Karpas-422 (cell line): ENCODE results near the gene ZNF473. TPM values are rescaled to one million over a fixed set of nuclear protein-coding genes. Genes with fewer than 3 reads are reported as not detected.
"Not testable (repeated sequence)": the region's sequence is repeated elsewhere in the genome, so short reads cannot be mapped to it uniquely, and the experiment has no call there.

Experiments
- DNase-seq: peaks from one replicate; pipeline ENCODE4 v3.0.0-alpha.2; 2015
- H2AFZ ChIP-seq: fragments of 200-600 bp; sonication (generic); 2 replicates; pipeline ENCODE4 v1.6.1; 2014; ENCODE audit warnings: antibody characterized with exemption, low read length, mixed read lengths
- H3K27ac ChIP-seq: fragments of 200-600 bp; sonication (generic); 2 replicates; pipeline ENCODE4 v1.5.1; 2014; ENCODE audit warnings: mild to moderate bottlenecking, low read length, moderate library complexity
- H3K27me3 ChIP-seq: fragments of 200-600 bp; sonication (generic); 2 replicates; pipeline ENCODE4 v1.6.1; 2014; ENCODE audit warnings: low read length, mixed read lengths
- H3K36me3 ChIP-seq: fragments of 200-600 bp; sonication (generic); 2 replicates; pipeline ENCODE4 v1.6.1; 2014; ENCODE audit warnings: low read length, mixed read lengths; ENCODE audit not compliant: insufficient read depth
- H3K4me1 ChIP-seq: fragments of 200-600 bp; sonication (generic); 2 replicates; pipeline ENCODE4 v1.6.1; 2014; ENCODE audit warnings: mild to moderate bottlenecking, low read length, mixed read lengths
- H3K4me2 ChIP-seq: fragments of 200-600 bp; sonication (generic); 2 replicates; pipeline ENCODE4 v1.6.1; 2014; ENCODE audit warnings: low read length, low read depth, mild to moderate bottlenecking; ENCODE audit not compliant: poor library complexity, severe bottlenecking
- H3K4me3 ChIP-seq: fragments of 200-600 bp; sonication (generic); 2 replicates; pipeline ENCODE4 v1.5.1; 2014; ENCODE audit warnings: mild to moderate bottlenecking, antibody characterized with exemption, low read length, mixed read lengths
- H3K79me2 ChIP-seq: fragments of 200-600 bp; sonication (generic); 2 replicates; pipeline ENCODE4 v1.6.1; 2014; ENCODE audit warnings: mild to moderate bottlenecking, low read length, mixed read lengths
- H3K9ac ChIP-seq: fragments of 200-600 bp; sonication (generic); 2 replicates; pipeline ENCODE4 v1.6.0; 2014; ENCODE audit warnings: low read length
- H3K9me2 ChIP-seq: fragments of 200-600 bp; sonication (generic), shearing (Covaris generic); replicated peaks from 2 replicates; pipeline ENCODE4 v1.6.0; 2014; ENCODE audit warnings: mild to moderate bottlenecking, low read length, moderate library complexity; ENCODE audit not compliant: insufficient read depth
- H3K9me3 ChIP-seq: fragments of 300-700, 200-600 bp; sonication (generic); 2 replicates; pipeline ENCODE4 v1.6.1; 2014; ENCODE audit warnings: low read length, mixed read lengths
- H4K20me1 ChIP-seq: fragments of 200-600 bp; sonication (generic); 2 replicates; pipeline ENCODE4 v1.6.1; 2014; ENCODE audit warnings: mild to moderate bottlenecking, antibody characterized with exemption, low read length, low read depth; ENCODE audit not compliant: insufficient read depth
- total RNA-seq: library from RNA; depleted of rRNA; stranded (reverse); fragments of >200 nt; shearing (Covaris generic); gene quantifications from 2 replicates; pipeline ENCODE4 v1.2.3, GENCODE V29; 2014; ENCODE audit warnings: low replicate concordance

ZNF473 gene
- total RNA-seq, 1 experiment from 2014 or later: 24.1 TPM

GRCh38 chr19:50044922-50045321 is 19.1 kb downstream of the ZNF473 start:
- H3K27me3 ChIP-seq: no peaks in the 10 kb centered on the region
- H3K36me3 ChIP-seq: peaks cover 75% of the 10 kb centered on the region
- H3K27ac ChIP-seq: no peak overlapping the region
- H3K4me1 ChIP-seq: no peaks in the 10 kb centered on the region
- no peak overlapping the region for H3K4me2 ChIP-seq
- H3K79me2 ChIP-seq: no peaks in the 10 kb centered on the region
- no peaks in the 10 kb centered on the region for H4K20me1 ChIP-seq
- H3K9me2 ChIP-seq: no peaks in the 10 kb centered on the region
- no peak overlapping the region for H3K4me3 ChIP-seq
- no peak overlapping the region for H2AFZ ChIP-seq
- no peak overlapping the region for H3K9ac ChIP-seq
- peaks cover 47% of the 10 kb centered on the region for H3K9me3 ChIP-seq
- DNase-seq: no peak

- Histone ChIP-seq H3K9me3 (peaks cover 47% of the 10 kb centered on the region), H3K9me2 (no peaks in the 10 kb centered on the region), H3K79me2 (no peaks in the 10 kb centered on the region), H2AFZ (no peak overlapping the region), H3K4me1 (no peaks in the 10 kb centered on the region), H3K27ac (no peak overlapping the region), H4K20me1 (no peaks in the 10 kb centered on the region), H3K36me3 (peaks cover 55% of the 10 kb centered on the region), H3K4me3 (no peak overlapping the region), H3K27me3 (no peaks in the 10 kb centered on the region), H3K9ac (no peak overlapping the region), H3K4me2 (no peak overlapping the region)
- peak; percentile 78 for DNase-seq
Measured at GRCh38 chr19:50046649-50047503, 21.1 kb downstream of the ZNF473 start.

- H3K27me3 ChIP-seq: no peaks in the 10 kb centered on the region
- H3K4me2 ChIP-seq: no peak overlapping the region
- no peak overlapping the region for H2AFZ ChIP-seq
- peaks cover 39% of the 10 kb centered on the region for H3K9me3 ChIP-seq
- H3K36me3 ChIP-seq: peaks cover 47% of the 10 kb centered on the region
- H4K20me1 ChIP-seq: no peaks in the 10 kb centered on the region
- no peak overlapping the region for H3K9ac ChIP-seq
- no peak for DNase-seq
- no peak overlapping the region for H3K4me3 ChIP-seq
- no peak overlapping the region for H3K27ac ChIP-seq
- H3K79me2 ChIP-seq: no peaks in the 10 kb centered on the region
- no peaks in the 10 kb centered on the region for H3K9me2 ChIP-seq
- H3K4me1 ChIP-seq: no peaks in the 10 kb centered on the region
Measured at GRCh38 chr19:50047671-50048070, 21.9 kb downstream of the ZNF473 start.

GRCh38 chr19:50050406-50051227 is 24.8 kb downstream of the ZNF473 start:
- Histone ChIP-seq H3K36me3 (peaks cover 21% of the 10 kb centered on the region), H3K79me2 (no peaks in the 10 kb centered on the region), H3K4me3 (no peak overlapping the region), H4K20me1 (no peaks in the 10 kb centered on the region), H2AFZ (no peak overlapping the region), H3K9me2 (no peaks in the 10 kb centered on the region), H3K27me3 (no peaks in the 10 kb centered on the region), H3K9me3 (peaks cover 22% of the 10 kb centered on the region), H3K4me2 (no peak overlapping the region), H3K4me1 (no peaks in the 10 kb centered on the region), H3K9ac (no peak overlapping the region), H3K27ac (no peak overlapping the region)
- DNase-seq: peak; percentile 87

- not testable (repeated sequence) for H3K79me2 ChIP-seq, DNase-seq, H3K4me3 ChIP-seq, H3K4me2 ChIP-seq, H2AFZ ChIP-seq, H4K20me1 ChIP-seq, H3K9me2 ChIP-seq, H3K27ac ChIP-seq, H3K27me3 ChIP-seq, H3K4me1 ChIP-seq, H3K9ac ChIP-seq
- Histone ChIP-seq H3K9me3 (peaks cover 18% of the 10 kb centered on the region), H3K36me3 (peaks cover 14% of the 10 kb centered on the region)
Measured at GRCh38 chr19:50051228-50051895, 25.6 kb downstream of the ZNF473 start.

GRCh38 chr19:50051964-50052363 is 26.2 kb downstream of the ZNF473 start:
- no peak overlapping the region for H3K4me3 ChIP-seq
- H4K20me1 ChIP-seq: no peaks in the 10 kb centered on the region
- H3K27me3 ChIP-seq: no peaks in the 10 kb centered on the region
- no peak for DNase-seq
- peaks cover 8% of the 10 kb centered on the region for H3K36me3 ChIP-seq
- H3K79me2 ChIP-seq: no peaks in the 10 kb centered on the region
- H2AFZ ChIP-seq: no peak overlapping the region
- H3K9ac ChIP-seq: no peak overlapping the region
- no peak overlapping the region for H3K27ac ChIP-seq
- H3K4me1 ChIP-seq: no peaks in the 10 kb centered on the region
- H3K4me2 ChIP-seq: no peak overlapping the region
- H3K9me2 ChIP-seq: no peaks in the 10 kb centered on the region
- peaks cover 12% of the 10 kb centered on the region for H3K9me3 ChIP-seq

- Histone ChIP-seq H3K27me3 (no peaks in the 10 kb centered on the region), H3K9me2 (no peaks in the 10 kb centered on the region), H3K9me3 (peaks cover 10% of the 10 kb centered on the region), H2AFZ (no peak overlapping the region), H4K20me1 (no peaks in the 10 kb centered on the region), H3K4me2 (no peak overlapping the region), H3K36me3 (no peaks in the 10 kb centered on the region), H3K79me2 (no peaks in the 10 kb centered on the region), H3K27ac (no peak overlapping the region), H3K4me1 (no peaks in the 10 kb centered on the region), H3K9ac (no peak overlapping the region), H3K4me3 (no peak overlapping the region)
- no peak for DNase-seq
Measured at GRCh38 chr19:50053119-50053518, 27.3 kb downstream of the ZNF473 start.

- no peak overlapping the region for H2AFZ ChIP-seq
- no peak overlapping the region for H3K4me2 ChIP-seq
- H3K9ac ChIP-seq: no peak overlapping the region
- H3K9me2 ChIP-seq: no peaks in the 10 kb centered on the region
- peaks cover 38% of the 10 kb centered on the region for H3K9me3 ChIP-seq
- H3K4me1 ChIP-seq: no peaks in the 10 kb centered on the region
- H4K20me1 ChIP-seq: no peaks in the 10 kb centered on the region
- no peak for DNase-seq
- H3K4me3 ChIP-seq: 0 out of 2 replicates have a peak overlapping the region, but pooled peaks have one; percentile 5
- H3K27ac ChIP-seq: no peak overlapping the region
- H3K36me3 ChIP-seq: no peaks in the 10 kb centered on the region
- no peaks in the 10 kb centered on the region for H3K79me2 ChIP-seq
- H3K27me3 ChIP-seq: no peaks in the 10 kb centered on the region
Measured at GRCh38 chr19:50058425-50058824, 32.6 kb downstream of the ZNF473 start.
